ENCODE data around the gene KAT8. TPM values are rescaled to one million over a fixed set of nuclear protein-coding genes. Genes with fewer than 3 reads are reported as not detected.

KAT8 gene
- total and polyA plus RNA-seq, 10 of the 15 experiments (the other 5 are each of a cell fraction or from before 2014, with no cell fraction given), result 5.5 to 55.8 (median 39.6) TPM

DNA sequence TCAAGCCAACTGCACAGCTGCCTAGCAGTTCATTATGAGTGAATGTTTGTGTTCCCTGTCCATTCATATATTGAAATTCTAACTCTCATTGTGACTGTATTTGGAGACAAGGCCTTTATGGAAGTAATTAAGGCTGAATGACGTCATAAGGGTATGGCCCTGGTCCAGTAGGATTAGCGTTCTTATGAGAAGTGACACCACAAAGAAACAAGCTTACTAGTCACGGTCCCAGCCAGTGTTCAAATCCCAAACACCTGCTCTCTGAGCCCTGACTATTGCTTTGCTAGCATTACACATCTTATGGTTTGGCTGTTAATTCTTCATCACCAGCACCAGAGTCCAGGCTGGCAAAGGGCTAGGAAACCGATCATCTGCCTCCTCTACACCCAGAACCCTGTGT lies 45.6 kb upstream of the KAT8 start:
- ChIA-PET SMC1A (ENCODE audit: uncharacterized antibody, unreplicated experiment) (interaction anchor here (1.5 to 2.8 kb wide), 2 partner anchors 20 to 87 kb away, joined by 3 to 10 read pairs; partner anchors contain the start of gene HSD3B7), CTCF (interaction anchor here (1.3 kb wide), 1 partner anchor 86 kb away, joined by 3 read pairs; no protein-coding TSS in a partner anchor), POLR2A (interaction anchor here (0.9 to 4.2 kb wide), 4 partner anchors 20 to 70 kb away, joined by 3 to 16 read pairs (median 4); partner anchors contain the start of gene STX4), RAD21 (ENCODE audit: unreplicated experiment) (interaction anchor here (0.9 to 1.4 kb wide), 4 partner anchors 38 to 78 kb away, joined by 3 to 6 read pairs (median 4); partner anchors contain the start of gene STX4)
- Histone ChIP-seq H3K27ac (ENCODE audit: control insufficient read depth, insufficient read depth) (peak overlapping the region; percentile 89), H3K9ac (ENCODE audit: control insufficient read depth, insufficient read depth, low read length) (peak overlapping the region; percentile 90), H3K27me3 (replicated peaks in 1 of 2; ENCODE audit: control insufficient read depth in 2 of 2, insufficient read depth in 2 of 2, low read length in 1 of 2) (no peaks in the 10 kb centered on the region), H2AFZ (ENCODE audit: control insufficient read depth, low read depth, low read length) (no peak overlapping the region), H4K20me1 (ENCODE audit: control insufficient read depth, insufficient read depth) (no peaks in the 10 kb centered on the region), H3K4me1 (ENCODE audit: control insufficient read depth, insufficient read depth, low read length) (peaks cover 3% of the 10 kb centered on the region; the same call in 1 of the 2 replicates), H3K4me2 (ENCODE audit: control insufficient read depth, insufficient read depth) (peak overlapping the region; percentile 98), H3K79me2 (ENCODE audit: control insufficient read depth, insufficient read depth, low read length) (peaks cover 58% of the 10 kb centered on the region), H3K9me3 (replicated peaks; ENCODE audit: control insufficient read depth, insufficient read depth, low read length) (no peaks in the 10 kb centered on the region), H3K36me3 (ENCODE audit: control insufficient read depth in 2 of 2, insufficient read depth in 2 of 2, low read length in 1 of 2) (no peaks in the 10 kb centered on the region; a peak in 2 of 4 replicates), H3K4me3 (peak overlapping the region; percentile 86)
- ATAC-seq (no peak), FAIRE-seq (no peak), DNase-seq (ENCODE audit: low read depth, low spot score) (no peak)
- no TSS peak for BruUV-seq (replicated peaks)
- in situ Hi-C loops (cut with MboI) (no loop called here), intact Hi-C loops (cut with micrococcal nuclease; ENCODE audit: unreplicated experiment) (loop anchor here (5.0 to 10.0 kb wide), 2 partner anchors 70 to 77 kb away; no protein-coding TSS in a partner anchor)
- WGBS (ENCODE audit: insufficient coverage, insufficient replicate concordance, low lambda C conversion rate, missing lambda C conversion rate), result 3% methylated on average over 4 of the region's 4 CpGs
- TF ChIP-seq NRF1 (conservative IDR thresholded peaks at IDR 0.05; ENCODE audit: low read depth, low read length), result no peak
- peak; percentile 64 for TF ChIP-seq CREB1 (IDR thresholded peaks at IDR 0.05; ENCODE audit: low read depth)
- no peak for TF ChIP-seq TCF7 (IDR thresholded peaks at IDR 0.05; ENCODE audit: borderline replicate concordance)
- no peak for TF ChIP-seq BMI1 (IDR thresholded peaks at IDR 0.05; ENCODE audit: borderline replicate concordance)
- no peak for TF ChIP-seq RCOR1 (conservative IDR thresholded peaks at IDR 0.05; ENCODE audit: low read depth, low read length)
- TF ChIP-seq, protein P1, sequence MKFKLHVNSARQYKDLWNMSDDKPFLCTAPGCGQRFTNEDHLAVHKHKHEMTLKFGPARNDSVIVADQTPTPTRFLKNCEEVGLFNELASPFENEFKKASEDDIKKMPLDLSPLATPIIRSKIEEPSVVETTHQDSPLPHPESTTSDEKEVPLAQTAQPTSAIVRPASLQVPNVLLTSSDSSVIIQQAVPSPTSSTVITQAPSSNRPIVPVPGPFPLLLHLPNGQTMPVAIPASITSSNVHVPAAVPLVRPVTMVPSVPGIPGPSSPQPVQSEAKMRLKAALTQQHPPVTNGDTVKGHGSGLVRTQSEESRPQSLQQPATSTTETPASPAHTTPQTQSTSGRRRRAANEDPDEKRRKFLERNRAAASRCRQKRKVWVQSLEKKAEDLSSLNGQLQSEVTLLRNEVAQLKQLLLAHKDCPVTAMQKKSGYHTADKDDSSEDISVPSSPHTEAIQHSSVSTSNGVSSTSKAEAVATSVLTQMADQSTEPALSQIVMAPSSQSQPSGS (IDR thresholded peaks at IDR 0.05; ENCODE audit: low read length), result 0 out of 2 replicates have a peak, but pooled peaks have one; percentile 29
- TF ChIP-seq, protein P2, sequence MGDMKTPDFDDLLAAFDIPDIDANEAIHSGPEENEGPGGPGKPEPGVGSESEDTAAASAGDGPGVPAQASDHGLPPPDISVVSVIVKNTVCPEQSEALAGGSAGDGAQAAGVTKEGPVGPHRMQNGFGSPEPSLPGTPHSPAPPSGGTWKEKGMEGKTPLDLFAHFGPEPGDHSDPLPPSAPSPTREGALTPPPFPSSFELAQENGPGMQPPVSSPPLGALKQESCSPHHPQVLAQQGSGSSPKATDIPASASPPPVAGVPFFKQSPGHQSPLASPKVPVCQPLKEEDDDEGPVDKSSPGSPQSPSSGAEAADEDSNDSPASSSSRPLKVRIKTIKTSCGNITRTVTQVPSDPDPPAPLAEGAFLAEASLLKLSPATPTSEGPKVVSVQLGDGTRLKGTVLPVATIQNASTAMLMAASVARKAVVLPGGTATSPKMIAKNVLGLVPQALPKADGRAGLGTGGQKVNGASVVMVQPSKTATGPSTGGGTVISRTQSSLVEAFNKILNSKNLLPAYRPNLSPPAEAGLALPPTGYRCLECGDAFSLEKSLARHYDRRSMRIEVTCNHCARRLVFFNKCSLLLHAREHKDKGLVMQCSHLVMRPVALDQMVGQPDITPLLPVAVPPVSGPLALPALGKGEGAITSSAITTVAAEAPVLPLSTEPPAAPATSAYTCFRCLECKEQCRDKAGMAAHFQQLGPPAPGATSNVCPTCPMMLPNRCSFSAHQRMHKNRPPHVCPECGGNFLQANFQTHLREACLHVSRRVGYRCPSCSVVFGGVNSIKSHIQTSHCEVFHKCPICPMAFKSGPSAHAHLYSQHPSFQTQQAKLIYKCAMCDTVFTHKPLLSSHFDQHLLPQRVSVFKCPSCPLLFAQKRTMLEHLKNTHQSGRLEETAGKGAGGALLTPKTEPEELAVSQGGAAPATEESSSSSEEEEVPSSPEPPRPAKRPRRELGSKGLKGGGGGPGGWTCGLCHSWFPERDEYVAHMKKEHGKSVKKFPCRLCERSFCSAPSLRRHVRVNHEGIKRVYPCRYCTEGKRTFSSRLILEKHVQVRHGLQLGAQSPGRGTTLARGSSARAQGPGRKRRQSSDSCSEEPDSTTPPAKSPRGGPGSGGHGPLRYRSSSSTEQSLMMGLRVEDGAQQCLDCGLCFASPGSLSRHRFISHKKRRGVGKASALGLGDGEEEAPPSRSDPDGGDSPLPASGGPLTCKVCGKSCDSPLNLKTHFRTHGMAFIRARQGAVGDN (IDR thresholded peaks at IDR 0.05), result no peak
- peak; percentile 97 for TF ChIP-seq ATF7 (IDR thresholded peaks at IDR 0.05; ENCODE audit: low read depth)
- no peak for TF ChIP-seq GABPA (IDR thresholded peaks at IDR 0.05; ENCODE audit: low read depth)
- no peak for TF ChIP-seq ZNF217 (IDR thresholded peaks at IDR 0.05)
- TF ChIP-seq SIX5 (IDR thresholded peaks at IDR 0.05; ENCODE audit: low read depth, low read length, severe bottlenecking), result no peak
- peak in 1 of 2 experiments; percentile 30; a peak in 1 of 4 replicates for TF ChIP-seq IKZF2 (IDR thresholded peaks at IDR 0.05)
- TF ChIP-seq, protein P3, sequence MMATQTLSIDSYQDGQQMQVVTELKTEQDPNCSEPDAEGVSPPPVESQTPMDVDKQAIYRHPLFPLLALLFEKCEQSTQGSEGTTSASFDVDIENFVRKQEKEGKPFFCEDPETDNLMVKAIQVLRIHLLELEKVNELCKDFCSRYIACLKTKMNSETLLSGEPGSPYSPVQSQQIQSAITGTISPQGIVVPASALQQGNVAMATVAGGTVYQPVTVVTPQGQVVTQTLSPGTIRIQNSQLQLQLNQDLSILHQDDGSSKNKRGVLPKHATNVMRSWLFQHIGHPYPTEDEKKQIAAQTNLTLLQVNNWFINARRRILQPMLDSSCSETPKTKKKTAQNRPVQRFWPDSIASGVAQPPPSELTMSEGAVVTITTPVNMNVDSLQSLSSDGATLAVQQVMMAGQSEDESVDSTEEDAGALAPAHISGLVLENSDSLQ (IDR thresholded peaks at IDR 0.05), result no peak
- 0 out of 2 replicates have a peak, but pooled peaks have one; percentile 47 for TF ChIP-seq SIN3A (IDR thresholded peaks at IDR 0.05; ENCODE audit: low read depth, low read length)
- peak; percentile 48; the same call in 1 of the 2 replicates for TF ChIP-seq JUNB (IDR thresholded peaks at IDR 0.05)
- 0 out of 2 replicates have a peak, but pooled peaks have one; percentile 43 for TF ChIP-seq BCL11A (IDR thresholded peaks at IDR 0.05; ENCODE audit: low read depth, low read length)
- no peak for TF ChIP-seq IKZF1 (conservative IDR thresholded peaks at IDR 0.05)
- peak; percentile 51; the same call in 1 of the 2 replicates for TF ChIP-seq CREM (IDR thresholded peaks at IDR 0.05; ENCODE audit: low read depth)
- peak; percentile 61; the same call in 1 of the 2 replicates for TF ChIP-seq JUND (IDR thresholded peaks at IDR 0.05; ENCODE audit: low read depth, low read length)
- no peak for TF ChIP-seq ZNF384 (IDR thresholded peaks at IDR 0.05; ENCODE audit: borderline replicate concordance, low read depth, low read length)

All from GM12878 (cell line).